Cardiac muscle cell (in vitro differentiated cells and primary cell): ENCODE data around the gene PLEKHH2. TPM values are rescaled to one million over a fixed set of nuclear protein-coding genes. Genes with fewer than 3 reads are reported as not detected.
A peak's percentile ranks its signal among the peaks of the same experiment; 100 is the strongest.

Experiments used
- DNase-seq, 2 donors: peaks; one replicate each; pipeline versions ENCODE4 v3.0.0 to v3.0.0-alpha.2; 2010 to 2017; ENCODE audit warnings: low read depth in 1 of 2, low spot score in 1 of 2
- H3K27ac ChIP-seq: fragments of 200-600 bp; sonication (generic); 2 replicates; pipeline ENCODE4 v1.5.1; 2016
- H3K27me3 ChIP-seq: fragments of 200-600 bp; sonication (generic); 2 replicates; pipeline ENCODE4 v1.6.0; 2016; ENCODE audit warnings: control low read depth
- H3K36me3 ChIP-seq: fragments of 200-600 bp; sonication (generic); 2 replicates; pipeline ENCODE4 v1.5.1; 2016; ENCODE audit warnings: control low read depth
- H3K4me1 ChIP-seq: fragments of 200-600 bp; sonication (generic); 2 replicates; pipeline ENCODE4 v1.8.1; 2017; ENCODE audit warnings: low read depth, mild to moderate bottlenecking, mixed run types
- H3K4me3 ChIP-seq: fragments of 200-600 bp; sonication (generic); 2 replicates; pipeline ENCODE4 v1.5.1; 2016; ENCODE audit warnings: mild to moderate bottlenecking
- H3K9me3 ChIP-seq: fragments of 200-600 bp; sonication (generic); 2 replicates; pipeline ENCODE4 v1.5.1; 2017; ENCODE audit warnings: low read depth, mild to moderate bottlenecking, control low read depth
- CTCF ChIP-seq: IDR thresholded peaks from 2 replicates; pipeline ENCODE4 v1.5.1; 2012; ENCODE audit warnings: low read depth, mild to moderate bottlenecking, low read length
- polyA plus RNA-seq: library from polyadenylated mRNA; unstranded; fragments of >200 nt; fragmentation: Nextera tagmentation; extraction: Ambion mirVana; gene quantifications from 2 replicates; pipeline ENCODE4 v1.2.1, GENCODE V29; 2016
- total RNA-seq: library from RNA; depleted of rRNA; stranded (reverse); fragments of >200 nt; gene quantifications from 2 replicates; pipeline ENCODE4 v1.2.3, GENCODE V29; 2016

PLEKHH2 gene
- total and polyA plus RNA-seq, 2 experiments from 2014 or later = 0.31 to 1.0 TPM

GRCh38 chr2:43707255-43708015 is 70.4 kb downstream of the PLEKHH2 start:
- no peaks in the 10 kb centered on the region for H3K4me1 ChIP-seq
- no peak overlapping the region for H3K27ac ChIP-seq
- H3K4me3 ChIP-seq = no peak overlapping the region
- TF ChIP-seq CTCF = no peak
- DNase-seq = peak in 1 of 2 donors; percentile 89
- H3K27me3 ChIP-seq = no peaks in the 10 kb centered on the region
- H3K36me3 ChIP-seq = no peaks in the 10 kb centered on the region
- no peaks in the 10 kb centered on the region for H3K9me3 ChIP-seq

- no peaks in the 10 kb centered on the region for H3K9me3 ChIP-seq
- no peaks in the 10 kb centered on the region for H3K27me3 ChIP-seq
- TF ChIP-seq CTCF = no peak
- H3K27ac ChIP-seq = no peak overlapping the region
- DNase-seq = peak in 1 of 2 donors; percentile 35
- H3K4me1 ChIP-seq = no peaks in the 10 kb centered on the region
- H3K4me3 ChIP-seq = no peak overlapping the region
- H3K36me3 ChIP-seq = no peaks in the 10 kb centered on the region
Observed at GRCh38 chr2:43708178-43708577, 71.1 kb downstream of the PLEKHH2 start.

GRCh38 chr2:43708891-43709290 is 71.8 kb downstream of the PLEKHH2 start:
- no peak for TF ChIP-seq CTCF
- DNase-seq = no peak
- H3K4me1 ChIP-seq = no peaks in the 10 kb centered on the region
- no peaks in the 10 kb centered on the region for H3K27me3 ChIP-seq
- H3K9me3 ChIP-seq = no peaks in the 10 kb centered on the region
- H3K4me3 ChIP-seq = no peak overlapping the region
- no peaks in the 10 kb centered on the region for H3K36me3 ChIP-seq
- H3K27ac ChIP-seq = no peak overlapping the region

- no peak for TF ChIP-seq CTCF
- H3K9me3 ChIP-seq = no peaks in the 10 kb centered on the region
- peaks cover 5% of the 10 kb centered on the region for H3K4me1 ChIP-seq
- DNase-seq = no peak
- H3K27ac ChIP-seq = no peak overlapping the region
- H3K36me3 ChIP-seq = no peaks in the 10 kb centered on the region
- H3K4me3 ChIP-seq = no peak overlapping the region
- no peaks in the 10 kb centered on the region for H3K27me3 ChIP-seq
Observed at GRCh38 chr2:43710866-43711265, 73.8 kb downstream of the PLEKHH2 start.

- H3K36me3 ChIP-seq = no peaks in the 10 kb centered on the region
- no peaks in the 10 kb centered on the region for H3K27me3 ChIP-seq
- DNase-seq = peak in 1 of 2 donors; percentile 40
- no peak overlapping the region for H3K4me3 ChIP-seq
- TF ChIP-seq CTCF = no peak
- peaks cover 5% of the 10 kb centered on the region for H3K4me1 ChIP-seq
- H3K9me3 ChIP-seq = no peaks in the 10 kb centered on the region
- no peak overlapping the region for H3K27ac ChIP-seq
Observed at GRCh38 chr2:43714164-43714563, 77.1 kb downstream of the PLEKHH2 start.
